HG03354 (cell line): Measurements from ENCODE around the gene ARHGAP9.
"Not testable (repeated sequence)": the region's sequence is repeated elsewhere in the genome, so short reads cannot be mapped to it uniquely, and the experiment has no call there.

Experiments used
- ATAC-seq: cut with Tn5 transposase; IDR thresholded peaks from one replicate; pipeline ENCODE4 v1.9.1; 2021; ENCODE audit warnings: mild to moderate bottlenecking; ENCODE audit not compliant: unreplicated experiment, poor library complexity, severe bottlenecking

The ARHGAP9 gene

DNA sequence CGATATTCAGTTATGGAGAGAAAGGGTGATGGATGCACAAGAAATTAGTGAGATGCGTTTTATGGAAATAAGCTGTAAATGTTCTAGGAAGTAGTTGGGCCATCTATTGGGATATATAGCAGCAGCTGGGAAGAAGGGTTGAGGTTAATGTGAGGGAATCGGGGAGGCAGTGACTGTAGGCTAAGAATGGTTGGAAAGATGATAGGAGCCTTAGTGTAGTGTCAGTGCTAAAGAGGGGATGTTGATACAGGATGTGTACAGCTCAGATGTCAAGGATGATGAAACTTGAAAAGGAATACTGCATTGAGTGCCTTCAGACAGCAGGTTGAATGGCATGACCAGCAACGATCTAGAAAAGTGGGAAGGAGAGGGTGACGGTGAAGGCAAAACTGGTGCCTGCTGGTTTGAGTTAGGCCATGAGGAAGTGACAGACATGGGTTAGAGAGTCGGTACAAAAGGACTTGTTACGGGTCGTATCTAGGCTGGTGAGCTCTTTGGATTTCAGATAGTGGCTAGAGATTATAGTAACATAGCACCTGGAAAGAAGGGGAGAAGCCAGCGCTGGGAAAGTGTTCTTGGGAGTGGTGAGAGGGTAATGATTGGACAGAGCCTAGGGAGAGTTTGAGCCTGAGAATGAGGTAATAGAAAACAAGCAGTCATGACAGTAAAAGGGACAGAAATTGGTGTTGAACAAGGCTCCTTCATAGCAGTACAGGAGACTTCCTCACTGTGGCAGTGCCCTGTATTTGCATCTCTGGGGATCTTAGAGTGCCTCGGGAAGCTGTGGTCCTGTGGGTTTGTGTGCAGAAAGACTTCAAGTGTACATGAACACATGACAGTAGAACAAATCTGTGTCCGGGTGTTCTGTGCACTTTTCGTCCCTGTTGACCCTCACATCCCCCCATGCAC lies 17.8 kb upstream of the ARHGAP9 start:
- ATAC-seq = no peak

DNA sequence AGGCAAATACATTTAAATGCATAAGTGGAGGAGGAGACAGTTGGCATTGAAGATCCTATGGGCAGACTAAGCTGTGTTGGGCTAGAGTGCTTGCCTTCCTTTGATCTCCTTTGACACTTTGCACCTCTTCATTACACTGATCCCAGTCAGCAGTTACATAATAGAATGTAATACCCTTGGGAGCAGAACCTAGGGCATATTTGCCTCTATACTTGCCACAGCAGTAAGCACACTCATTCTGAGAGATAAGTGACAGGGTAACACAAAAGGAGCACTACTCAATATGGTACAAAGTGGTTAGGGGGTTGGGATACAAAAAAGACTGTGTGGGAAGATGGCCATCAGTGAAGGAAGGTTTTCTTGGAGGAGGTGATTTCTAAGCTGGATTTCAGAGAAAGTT lies 17.2 kb upstream of the ARHGAP9 start:
- ATAC-seq = no peak

DNA sequence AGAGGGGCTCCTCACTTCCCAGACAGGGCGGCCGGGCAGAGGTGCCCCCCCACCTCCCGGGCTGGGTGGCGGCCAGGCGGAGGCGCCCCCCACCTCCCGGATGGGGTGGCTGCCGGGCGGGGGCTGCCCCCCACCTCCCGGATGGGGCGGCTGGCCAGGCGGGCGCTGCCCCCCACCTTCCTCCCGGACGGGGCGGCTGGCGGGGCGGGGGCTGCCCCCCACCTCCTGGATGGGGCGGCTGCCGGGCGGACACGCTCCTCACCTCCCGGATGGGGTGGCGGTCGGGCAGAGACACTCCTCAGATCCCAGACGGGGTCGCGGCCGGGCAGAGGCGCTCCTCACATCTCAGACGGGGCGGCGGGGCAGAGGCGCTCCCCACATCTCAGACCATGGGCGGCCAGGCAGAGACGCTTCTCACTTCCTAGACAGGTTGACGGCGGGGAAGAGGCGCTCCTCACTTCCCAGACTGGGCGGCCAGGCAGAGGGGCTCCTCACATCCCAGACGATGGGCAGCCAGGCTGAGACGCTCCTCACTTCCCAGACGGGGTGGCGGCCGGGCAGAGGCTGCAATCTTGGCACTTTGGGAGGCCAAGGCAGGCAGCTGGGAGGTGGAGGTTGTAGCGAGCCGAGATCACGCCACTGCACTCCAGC lies 15.5 kb upstream of the ARHGAP9 start:
- ATAC-seq = not testable (repeated sequence)

DNA sequence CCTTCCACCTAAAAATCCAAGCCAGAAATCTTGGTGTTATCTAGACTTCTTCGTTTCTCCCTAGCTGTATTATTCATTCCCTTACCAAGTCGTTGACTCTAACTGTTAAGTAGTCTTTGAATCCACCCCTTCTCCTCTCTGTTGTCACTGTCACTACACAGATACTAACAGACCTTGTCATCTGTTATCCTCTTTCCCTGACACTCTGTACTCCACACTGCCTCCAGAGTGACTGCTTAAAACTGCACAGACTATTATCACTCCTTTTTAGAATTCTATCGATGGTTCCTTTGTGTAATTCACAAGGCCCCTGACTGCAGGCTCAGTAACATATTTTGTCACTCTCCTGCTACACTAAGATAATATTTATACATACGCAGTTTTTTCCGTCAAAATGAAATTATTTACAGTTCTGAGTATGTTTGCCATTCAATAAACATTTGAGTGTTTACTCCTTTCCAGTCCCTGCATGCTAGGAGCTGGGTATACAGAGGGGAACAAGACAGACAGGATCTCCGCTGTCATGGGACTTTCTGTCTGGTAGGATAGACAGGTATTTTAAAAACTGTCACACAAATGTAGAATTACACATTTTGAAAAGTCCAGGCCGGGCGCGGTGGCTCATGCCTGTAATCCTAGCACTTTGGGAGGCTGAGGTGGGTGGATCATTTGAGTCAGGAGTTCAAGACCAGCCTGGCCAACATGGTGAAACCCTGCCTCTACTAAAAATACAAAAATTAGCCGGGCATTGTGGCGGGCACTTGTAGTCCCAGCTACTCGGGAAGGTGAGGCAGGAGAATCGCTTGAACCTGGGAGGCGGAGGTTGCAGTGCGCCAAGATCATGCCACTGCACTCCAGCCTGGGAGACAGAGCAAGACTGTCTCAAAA lies 12.0 kb upstream of the ARHGAP9 start:
- peak; percentile 27 for ATAC-seq

DNA sequence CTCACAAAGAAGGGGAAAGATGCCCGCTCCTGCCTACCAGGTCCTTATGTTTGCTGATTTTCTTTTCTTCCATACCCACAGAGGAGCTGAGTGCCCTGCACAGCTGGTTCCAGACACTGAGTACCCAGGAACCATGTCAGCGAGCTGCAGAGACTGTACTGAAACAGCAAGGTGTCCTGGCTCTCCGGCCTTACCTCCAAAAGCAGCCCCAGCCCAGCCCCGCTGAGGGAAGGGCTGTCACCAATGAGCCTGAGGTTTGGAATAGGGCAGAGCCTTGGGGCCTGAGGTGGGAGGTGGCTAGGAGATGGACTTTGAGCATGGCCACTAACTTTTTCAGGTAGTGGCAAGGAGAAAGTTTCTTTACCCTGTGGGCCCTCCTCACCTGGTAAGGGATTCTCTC lies 10.5 kb upstream of the ARHGAP9 start:
- no peak for ATAC-seq

DNA sequence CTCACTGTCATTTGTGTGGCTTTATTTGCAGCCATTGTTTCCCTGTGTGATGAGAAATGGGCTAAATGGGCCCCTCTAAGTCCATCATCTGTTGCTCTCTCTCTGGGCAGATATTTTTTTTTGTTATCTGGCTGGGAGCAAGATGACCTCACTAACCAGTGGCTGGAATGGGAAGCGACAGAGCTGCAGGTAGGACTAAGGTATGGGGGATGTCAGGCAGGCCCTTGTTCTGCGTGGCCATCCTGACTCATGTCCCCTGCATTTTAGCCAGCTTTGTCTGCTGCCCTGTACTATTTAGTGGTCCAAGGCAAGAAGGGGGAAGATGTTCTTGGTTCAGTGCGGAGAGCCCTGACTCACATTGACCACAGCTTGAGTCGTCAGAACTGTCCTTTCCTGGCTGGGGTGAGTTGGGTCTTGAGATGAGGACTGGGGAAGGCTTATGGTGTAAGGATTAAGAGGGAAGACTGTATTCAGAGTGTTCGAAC lies 9.5 kb upstream of the ARHGAP9 start:
- no peak for ATAC-seq

DNA sequence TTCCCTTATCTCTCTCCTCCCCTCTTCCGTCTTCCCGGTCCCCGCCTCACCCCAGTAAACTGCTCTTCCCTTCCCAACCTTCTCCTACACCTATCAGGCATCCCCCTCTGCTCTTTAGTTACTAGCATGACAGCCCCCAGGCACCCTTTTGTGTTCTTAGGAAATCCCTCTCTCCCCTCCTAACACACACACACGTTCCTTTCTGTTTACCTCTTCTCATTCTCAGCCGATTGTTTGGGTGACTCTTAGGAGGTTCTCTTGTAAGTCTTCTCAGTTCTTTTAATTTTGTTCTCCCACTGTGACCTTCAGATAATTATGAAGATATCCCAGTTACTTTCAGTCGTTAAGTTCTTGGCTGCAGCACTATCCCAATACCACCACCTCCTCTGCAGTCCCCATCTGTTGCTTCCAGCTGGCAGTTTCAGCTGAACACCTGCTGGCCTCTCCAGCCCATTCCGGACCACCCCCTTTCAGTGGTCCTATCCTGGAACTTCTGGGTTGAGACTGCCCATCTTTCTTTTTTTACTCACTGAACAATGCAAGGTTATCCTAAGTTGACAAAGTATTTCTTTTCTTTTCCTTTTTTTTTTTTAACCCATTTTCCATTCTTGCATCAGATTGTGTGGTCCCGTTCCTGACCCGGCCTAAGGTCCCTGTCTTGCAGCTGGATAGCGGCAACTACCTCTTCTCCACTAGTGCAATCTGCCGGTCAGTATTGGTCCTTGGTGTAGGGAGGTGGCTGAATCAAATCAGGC lies 8.9 kb upstream of the ARHGAP9 start:
- no peak for ATAC-seq

DNA sequence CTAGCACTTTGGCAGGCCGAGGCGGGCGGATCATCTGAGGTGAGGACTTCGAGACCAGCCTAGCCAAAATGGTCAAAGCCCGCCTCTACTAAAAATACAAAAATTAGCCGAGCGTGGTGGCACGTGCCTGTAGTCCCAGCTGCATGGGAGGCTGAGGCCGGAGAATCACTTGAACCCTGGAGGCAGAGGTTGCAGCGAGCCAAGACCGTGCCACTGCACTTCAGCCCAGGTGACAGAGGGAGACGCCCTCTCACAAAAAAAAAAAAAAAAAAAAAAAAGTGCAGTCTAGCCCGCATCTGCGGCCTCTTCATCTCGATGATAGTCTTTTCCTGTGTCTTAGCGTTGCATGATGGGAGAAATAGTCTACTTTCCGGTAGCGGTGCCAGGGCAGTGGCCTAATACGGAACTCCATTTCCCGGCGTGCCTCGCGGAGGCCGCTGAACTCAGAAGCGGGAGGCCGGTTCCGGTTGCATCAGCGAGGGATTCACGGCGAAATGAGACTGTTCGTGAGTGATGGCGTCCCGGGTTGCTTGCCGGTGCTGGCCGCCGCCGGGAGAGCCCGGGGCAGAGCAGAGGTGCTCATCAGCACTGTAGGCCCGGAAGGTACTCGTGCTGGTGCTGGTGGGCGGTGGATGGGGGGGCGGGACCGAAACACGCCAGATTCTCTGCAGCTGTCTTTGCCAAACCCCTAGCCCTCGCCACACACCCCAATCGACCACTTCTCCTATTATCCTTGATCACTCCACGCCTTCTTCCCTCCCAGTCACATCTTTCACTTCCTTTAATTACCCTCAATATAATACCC lies 8.1 kb upstream of the ARHGAP9 start, which contains the start of gene MARS1:
MARS1 (plus strand) TSS at position 472 of the 805 bp plus-strand sequence; CDS start at position 495, 23 bp downstream.
- peak; percentile 97 for ATAC-seq

DNA sequence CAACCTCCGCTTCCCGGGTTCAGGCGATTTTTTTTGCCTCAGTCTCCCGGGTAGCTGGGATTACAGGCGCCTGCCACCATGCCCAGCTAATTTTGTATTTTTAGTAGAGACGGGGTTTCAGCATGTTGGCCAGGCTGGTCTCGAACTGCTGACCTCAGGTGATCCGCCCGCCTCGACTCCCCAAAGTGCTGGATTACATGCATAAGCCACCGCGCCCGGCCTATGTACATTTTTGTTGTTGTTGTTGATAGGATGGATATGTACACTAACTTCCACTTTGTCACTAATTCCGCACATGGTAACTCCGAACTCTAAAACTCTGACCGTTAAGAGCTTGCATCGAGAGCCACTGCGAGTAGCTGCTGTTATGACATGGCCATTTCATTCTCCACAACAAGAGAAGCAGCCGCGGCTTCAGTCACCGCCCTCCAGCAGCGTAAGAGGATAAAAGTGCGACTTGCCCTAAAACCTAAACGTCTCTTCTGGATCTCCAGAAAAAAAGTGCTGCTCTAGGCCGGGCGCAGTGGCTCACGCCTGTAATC lies 7.5 kb upstream of the ARHGAP9 start:
- ATAC-seq = no peak

DNA sequence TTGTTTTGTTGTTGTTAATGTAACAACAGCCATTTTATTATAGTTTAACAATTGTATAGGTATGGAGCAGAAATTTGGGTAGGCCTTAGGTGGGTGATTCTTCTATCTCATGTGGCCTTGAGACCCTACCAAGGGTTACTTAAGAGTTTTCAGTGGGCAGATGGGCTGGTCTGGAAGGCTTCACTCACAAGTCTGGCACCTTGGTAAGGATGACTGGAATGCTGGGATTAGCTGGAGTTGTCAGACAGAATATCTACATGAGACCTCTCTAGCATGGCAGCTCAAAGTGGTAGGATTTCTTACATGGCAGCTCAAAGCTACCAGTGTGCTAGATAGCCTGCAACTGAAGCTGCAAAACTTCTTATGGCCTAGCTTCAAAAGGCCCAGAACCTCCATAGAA lies 6.0 kb upstream of the ARHGAP9 start:
- no peak for ATAC-seq

DNA sequence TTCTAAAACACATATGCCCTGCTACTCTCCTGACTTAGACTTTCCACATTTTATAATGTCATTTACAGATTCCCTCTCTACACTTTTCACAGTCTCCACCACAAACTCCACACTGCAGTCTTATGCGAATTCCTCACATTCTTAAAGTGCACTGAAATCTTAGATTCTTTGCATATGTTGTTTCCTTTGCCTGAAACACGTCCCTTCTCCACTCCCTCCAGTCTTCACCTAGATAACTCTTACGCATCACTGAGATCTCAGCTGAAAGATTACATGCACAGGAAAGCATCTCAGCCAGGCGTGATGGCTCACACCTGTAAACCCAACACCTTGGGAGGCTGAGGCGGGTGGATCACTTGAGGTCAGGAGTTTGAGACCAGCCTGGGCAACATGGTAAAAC lies 3.8 kb upstream of the ARHGAP9 start:
- ATAC-seq = no peak

DNA sequence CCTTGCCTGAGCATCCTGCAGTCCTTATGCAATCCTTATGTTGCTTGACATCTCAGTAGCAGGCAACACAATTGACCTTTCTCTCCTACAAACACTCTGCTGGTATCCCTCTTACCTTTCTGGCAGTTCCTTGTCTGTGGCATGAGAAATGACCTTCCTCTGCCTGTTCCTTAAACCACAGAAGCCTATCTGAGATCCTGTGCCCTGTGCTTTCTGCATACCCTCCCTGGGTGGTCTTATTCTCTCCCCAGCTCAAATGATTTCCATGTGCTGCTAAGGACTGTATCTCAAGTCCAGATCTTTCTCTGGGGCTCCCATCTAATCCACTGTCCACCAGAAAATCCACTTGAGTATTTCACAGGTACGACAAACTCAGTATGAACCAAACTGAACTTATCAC lies 2.0 kb upstream of the ARHGAP9 start:
- no peak for ATAC-seq

DNA sequence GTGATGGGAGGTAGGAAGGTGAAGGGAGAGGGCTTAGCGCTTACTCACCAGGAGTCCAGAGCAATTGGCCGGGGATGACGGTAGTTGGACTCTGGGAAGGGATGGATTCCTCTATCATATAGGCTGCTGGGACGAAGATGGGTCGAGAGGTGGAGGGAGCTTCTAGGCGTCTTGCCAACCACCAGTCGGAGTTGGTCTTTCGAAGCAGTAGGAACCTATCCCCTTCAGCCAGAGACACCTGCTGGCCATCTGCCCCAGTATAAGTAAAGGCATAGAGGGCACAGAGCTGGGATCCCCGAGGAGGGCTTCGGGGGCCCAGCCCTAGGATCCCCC lies 657 bp downstream of the ARHGAP9 start:
- ATAC-seq = no peak

DNA sequence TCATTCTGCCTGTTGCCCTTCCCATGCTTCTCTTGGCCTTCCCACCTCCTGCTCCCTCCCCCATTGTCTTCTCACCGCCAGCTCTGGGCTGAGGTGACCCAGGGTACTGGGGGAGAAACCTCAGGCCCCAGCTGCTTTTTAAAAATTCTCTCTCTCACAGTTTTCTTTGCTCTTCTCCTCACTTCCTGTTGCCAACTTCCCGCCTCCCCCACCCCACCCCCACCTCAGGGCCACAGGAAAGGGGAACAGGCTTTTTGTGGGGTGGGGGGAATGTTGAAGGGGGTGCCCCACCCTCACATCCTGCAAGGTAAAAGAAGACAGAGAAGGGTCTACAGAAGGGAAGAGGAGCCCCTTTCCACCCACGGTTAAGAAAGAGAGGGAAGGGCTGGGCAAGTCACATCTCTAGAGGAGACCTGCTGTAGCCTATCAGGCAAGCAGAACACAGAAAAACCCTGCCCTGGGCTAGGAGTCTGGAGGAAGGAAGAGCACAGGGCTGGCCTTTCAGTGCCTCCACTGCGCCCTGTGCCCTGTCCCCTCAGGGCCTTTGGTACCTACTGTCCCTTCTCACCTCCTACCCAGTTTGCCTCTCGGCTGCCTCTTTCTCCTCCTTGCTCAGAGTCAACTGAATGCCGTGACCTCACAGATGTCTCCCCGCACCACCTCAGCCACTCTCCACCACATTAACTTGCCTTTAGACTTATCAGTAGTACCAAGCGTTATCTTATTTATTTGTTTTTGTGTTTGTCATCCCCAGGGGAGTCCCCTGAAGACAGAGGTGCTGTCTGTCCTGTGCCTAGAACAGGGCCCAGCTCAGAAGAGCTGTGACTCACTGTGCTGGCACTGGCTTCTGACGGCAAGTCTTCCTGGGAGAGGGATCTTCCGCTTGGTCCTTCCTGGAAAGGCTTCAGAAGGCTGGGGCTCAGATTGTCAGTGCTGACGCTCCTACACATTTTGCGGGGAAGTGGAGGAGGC lies 1.7 kb downstream of the ARHGAP9 start:
- peak; percentile 38 for ATAC-seq

DNA sequence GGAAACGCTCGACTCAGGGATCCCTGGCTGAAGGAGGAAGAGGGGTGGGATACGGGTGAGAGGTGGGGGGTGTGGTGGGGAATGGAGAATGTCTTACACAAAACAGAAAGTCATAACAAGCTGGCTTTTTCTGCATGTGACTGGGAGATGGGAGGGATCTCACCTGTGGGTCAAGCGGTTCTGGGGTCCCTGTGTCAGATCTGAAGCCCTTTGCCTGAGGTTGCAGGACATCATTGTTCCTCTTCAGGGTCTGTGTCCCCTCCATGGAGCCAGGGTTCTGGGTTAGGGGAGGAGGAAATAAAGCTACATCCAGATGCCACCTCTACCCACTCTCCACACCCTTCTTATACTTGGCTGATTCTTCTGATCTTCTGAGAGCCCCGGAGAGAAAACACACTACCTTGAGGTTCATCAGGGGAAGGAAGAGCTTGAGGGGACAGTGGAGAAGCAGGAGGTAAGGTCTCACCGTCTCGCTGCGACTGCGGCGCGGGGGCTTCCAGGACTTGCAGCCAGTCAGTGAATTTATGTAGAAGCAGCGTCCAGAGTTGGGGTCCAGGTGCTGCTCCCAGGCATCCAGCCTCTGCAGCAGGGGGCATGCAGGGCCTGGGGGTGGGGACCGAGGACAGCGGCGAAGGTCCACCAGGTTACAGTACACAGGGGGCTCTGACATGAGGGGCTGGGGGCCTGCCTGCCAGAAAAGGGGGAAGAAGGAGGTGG lies 2.5 kb downstream of the ARHGAP9 start:
- no peak for ATAC-seq

DNA sequence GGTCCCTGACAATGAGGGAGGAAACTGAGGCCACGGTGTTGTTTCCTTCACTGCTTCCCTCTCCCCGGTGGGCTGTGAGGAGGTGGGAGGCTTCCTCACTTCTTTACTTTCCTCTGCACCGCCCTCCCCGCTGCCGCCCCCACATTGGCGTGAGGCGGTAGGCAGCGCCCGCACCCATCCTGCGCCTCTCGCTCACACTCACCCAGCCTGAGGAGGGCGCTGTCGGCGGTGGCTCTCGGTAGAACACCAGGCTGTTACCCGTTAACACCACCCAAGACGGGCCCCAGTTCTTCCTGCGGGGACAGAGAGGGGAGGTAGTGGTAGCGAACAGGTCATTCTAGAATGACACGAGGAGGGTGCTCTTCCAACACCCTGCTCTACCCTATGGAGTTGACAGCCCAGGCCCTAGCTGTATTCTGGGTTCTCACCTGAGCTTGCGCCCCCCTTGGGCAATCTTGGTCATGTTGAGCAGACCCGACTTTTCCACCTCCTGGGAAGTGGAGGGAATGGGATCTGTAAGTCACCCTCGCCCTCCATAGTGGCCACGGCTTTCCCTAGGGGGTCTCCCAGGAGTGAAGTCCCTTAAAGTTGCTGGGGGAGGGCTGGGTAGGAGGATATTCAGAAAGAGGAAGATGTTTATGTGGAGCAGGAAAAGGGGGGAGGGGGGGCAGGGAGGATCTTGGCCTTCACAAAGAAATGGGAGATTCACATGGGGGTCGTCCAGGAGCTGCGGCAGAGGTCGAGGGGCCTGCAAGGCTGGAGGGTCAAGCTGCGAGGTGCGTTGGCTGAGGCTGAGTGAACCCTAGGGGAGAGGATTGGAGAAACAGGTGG lies 3.3 kb downstream of the ARHGAP9 start:
- ATAC-seq = peak; percentile 42
